Measurements from ENCODE around the gene RNF121.

The RNF121 gene

DNA sequence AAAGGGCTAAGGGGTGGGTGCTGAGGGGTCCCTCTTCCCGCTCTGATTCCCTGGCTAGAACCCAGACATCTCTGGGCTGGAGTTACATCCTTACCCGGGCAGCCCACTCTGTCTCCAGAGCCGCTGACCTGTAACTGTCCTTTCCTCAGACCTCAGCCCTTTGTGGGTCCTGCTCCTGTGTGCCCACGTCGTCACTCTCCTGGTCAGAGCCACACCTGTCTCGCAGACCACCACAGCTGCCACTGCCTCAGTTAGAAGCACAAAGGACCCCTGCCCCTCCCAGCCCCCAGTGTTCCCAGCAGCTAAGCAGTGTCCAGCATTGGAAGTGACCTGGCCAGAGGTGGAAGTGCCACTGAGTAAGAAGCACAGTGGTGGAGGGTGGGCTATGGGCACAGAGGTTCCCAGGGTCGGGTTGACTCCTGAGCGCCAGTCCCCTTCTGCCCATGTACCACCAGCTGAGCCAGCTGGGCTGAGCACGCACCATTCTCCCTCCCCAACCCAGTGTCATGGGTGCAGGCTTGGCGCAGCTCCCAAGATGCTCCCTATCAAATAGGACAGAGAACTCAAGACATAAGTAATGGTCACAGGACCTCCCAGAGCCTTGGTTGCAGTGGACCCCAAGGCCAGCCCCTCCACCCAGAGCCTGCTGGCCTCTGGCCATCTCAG lies 71.5 kb downstream of the RNF121 start:
- in situ Hi-C loops (cut with HindIII; ENCODE audit: low pct_ligation_motif_present, low pct_unique_long_range_greater_than_20kb, low sequenced_read_pairs), result no loop called here
- no peak for DNase-seq

DNA sequence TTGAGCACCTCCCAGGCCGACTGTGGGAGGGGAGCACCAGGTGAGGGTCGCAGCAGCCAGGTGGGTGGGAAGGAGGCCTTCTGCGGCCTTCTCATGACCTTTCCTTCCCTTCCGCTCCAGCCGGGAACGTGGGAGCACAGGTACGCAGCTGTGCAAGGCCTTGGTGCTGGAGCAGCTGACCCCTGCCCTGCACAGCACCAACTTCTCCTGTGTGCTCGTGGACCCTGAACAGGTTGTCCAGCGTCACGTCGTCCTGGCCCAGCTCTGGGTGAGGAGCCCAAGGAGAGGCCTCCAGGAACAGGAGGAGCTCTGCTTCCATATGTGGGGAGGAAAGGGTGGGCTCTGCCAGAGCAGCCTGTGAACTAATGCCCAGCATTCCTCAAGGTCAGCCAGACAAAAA lies 72.4 kb downstream of the RNF121 start:
- in situ Hi-C loops (cut with HindIII; ENCODE audit: low pct_ligation_motif_present, low pct_unique_long_range_greater_than_20kb, low sequenced_read_pairs), result no loop called here
- DNase-seq, result no peak

GRCh38 chr11:72001834-72002591 lies 73.2 kb downstream of the RNF121 start:
- in situ Hi-C loops (cut with HindIII; ENCODE audit: low pct_ligation_motif_present, low pct_unique_long_range_greater_than_20kb, low sequenced_read_pairs), result no loop called here
- DNase-seq, result no peak

DNA sequence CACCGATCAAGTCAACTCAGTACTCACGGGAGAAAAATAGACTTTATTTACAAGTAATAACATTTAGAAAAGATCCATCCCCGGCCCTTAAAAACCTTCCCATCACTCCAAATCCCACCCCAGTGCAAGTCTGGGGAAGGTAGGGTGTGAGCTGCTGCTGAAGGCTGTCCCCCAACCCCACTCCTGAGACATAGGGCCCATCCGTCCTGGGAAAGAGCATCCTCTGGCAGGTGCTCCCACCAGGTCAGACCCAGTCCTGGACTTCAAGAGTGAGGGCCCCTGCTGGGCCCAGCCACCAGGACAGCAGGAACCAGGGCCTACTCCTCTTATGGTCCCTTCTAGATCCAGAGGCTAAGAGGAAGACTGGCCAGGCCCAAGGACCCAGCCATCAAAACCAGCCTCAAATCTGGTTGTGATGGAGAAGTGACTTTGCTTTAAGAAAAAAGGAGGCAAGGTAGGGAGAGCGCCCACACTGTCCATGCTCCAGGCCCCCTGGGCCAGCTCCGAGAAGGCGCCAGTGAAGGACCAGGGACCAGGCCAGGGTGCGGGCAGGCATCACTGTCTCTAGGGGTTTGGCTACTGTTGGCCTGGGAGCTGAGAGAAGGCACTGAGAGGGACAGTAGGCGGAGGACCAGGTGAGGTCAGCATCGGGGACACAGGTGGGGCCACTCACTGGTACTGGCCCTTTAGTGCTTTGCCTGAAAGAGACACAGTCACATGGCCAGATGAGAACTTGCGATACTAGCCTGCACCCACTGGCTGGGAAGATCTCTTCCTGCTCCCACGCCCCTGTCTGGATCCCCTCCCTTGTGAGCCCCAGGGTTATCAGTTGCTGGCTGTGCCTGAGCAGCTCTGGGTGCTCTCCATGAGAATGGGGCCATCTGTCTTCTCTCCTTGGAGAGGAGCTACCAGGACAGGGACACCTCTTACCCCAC lies 74.3 kb downstream of the RNF121 start:
- DNase-seq, result no peak
- in situ Hi-C loops (cut with HindIII; ENCODE audit: low pct_ligation_motif_present, low pct_unique_long_range_greater_than_20kb, low sequenced_read_pairs), result no loop called here

GRCh38 chr11:72003776-72004171 lies 74.9 kb downstream of the RNF121 start:
- in situ Hi-C loops (cut with HindIII; ENCODE audit: low pct_ligation_motif_present, low pct_unique_long_range_greater_than_20kb, low sequenced_read_pairs), result no loop called here
- DNase-seq, result no peak

- in situ Hi-C loops (cut with HindIII; ENCODE audit: low pct_ligation_motif_present, low pct_unique_long_range_greater_than_20kb, low sequenced_read_pairs), result no loop called here
- no peak for DNase-seq
Observed at GRCh38 chr11:72004515-72005346, 75.9 kb downstream of the RNF121 start.

GRCh38 chr11:72005347-72006260 lies 76.8 kb downstream of the RNF121 start:
- DNase-seq, result no peak
- in situ Hi-C loops (cut with HindIII; ENCODE audit: low pct_ligation_motif_present, low pct_unique_long_range_greater_than_20kb, low sequenced_read_pairs), result no loop called here

DNA sequence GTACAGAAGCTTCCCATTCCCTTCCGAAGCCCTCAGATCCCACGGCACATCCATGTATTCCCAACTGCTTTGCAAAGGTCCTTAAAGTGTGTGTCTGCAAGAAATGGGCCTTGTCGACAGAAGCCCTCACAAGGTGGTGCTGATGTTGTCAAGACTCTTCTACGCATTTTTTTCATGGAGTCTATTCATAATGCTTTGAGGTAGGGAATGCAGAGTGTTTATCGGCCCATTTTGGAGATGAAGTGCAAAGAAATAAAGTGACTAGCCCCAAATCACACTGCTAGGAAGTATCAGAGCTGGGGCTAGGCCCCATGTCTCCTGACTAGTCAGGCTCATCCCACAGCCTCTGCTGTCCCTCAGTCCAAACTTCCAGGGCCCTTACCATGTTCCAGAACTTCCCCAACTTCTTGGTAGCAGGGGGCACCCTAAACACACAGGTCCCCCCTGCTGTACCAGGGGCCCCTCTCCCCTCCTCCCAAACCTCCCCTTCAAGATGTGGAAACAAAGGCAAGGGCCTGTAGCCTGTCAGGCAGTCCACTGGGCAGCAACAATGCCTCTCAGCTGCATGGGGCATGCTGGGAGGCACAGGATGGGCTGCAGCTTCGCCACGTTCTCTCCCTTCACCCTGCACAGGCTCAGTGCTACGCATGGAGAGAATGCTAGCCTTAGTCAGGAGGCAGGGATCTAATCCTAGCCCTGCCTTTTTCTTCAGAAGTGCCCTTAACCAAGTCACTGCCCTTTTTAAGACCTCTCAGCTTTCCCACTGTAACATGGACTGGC lies 77.7 kb downstream of the RNF121 start:
- DNase-seq, result no peak
- in situ Hi-C loops (cut with HindIII; ENCODE audit: low pct_ligation_motif_present, low pct_unique_long_range_greater_than_20kb, low sequenced_read_pairs), result no loop called here

- no peak for DNase-seq
- in situ Hi-C loops (cut with HindIII; ENCODE audit: low pct_ligation_motif_present, low pct_unique_long_range_greater_than_20kb, low sequenced_read_pairs), result no loop called here
Observed at GRCh38 chr11:72007089-72007476, 78.2 kb downstream of the RNF121 start.

- no peak for DNase-seq
- in situ Hi-C loops (cut with HindIII; ENCODE audit: low pct_ligation_motif_present, low pct_unique_long_range_greater_than_20kb, low sequenced_read_pairs), result no loop called here
Observed at GRCh38 chr11:72007587-72007986, 78.7 kb downstream of the RNF121 start.

DNA sequence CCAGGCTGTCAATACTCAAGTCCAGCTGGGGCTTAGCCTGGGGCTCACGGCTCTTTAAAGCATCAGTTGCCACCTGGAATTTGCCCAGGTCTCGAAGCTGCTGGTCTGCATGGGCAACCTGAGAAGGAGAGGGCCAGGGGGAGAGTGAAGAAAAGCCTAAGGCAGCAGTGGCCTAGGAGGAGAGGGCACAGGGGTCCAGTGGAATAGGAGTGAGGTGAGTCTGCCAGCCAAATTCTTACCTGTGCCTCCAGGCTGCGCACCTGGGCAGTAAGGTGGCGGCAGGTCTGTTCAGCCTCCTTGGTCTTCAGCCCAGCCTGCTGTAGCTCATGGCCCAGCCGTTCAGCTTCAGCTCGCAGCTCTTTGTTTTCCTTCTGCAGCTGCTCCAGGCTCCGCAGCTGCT lies 79.9 kb downstream of the RNF121 start:
- DNase-seq, result no peak
- in situ Hi-C loops (cut with HindIII; ENCODE audit: low pct_ligation_motif_present, low pct_unique_long_range_greater_than_20kb, low sequenced_read_pairs), result no loop called here

GRCh38 chr11:72009156-72009555 lies 80.3 kb downstream of the RNF121 start:
- in situ Hi-C loops (cut with HindIII; ENCODE audit: low pct_ligation_motif_present, low pct_unique_long_range_greater_than_20kb, low sequenced_read_pairs), result no loop called here
- DNase-seq, result no peak

DNA sequence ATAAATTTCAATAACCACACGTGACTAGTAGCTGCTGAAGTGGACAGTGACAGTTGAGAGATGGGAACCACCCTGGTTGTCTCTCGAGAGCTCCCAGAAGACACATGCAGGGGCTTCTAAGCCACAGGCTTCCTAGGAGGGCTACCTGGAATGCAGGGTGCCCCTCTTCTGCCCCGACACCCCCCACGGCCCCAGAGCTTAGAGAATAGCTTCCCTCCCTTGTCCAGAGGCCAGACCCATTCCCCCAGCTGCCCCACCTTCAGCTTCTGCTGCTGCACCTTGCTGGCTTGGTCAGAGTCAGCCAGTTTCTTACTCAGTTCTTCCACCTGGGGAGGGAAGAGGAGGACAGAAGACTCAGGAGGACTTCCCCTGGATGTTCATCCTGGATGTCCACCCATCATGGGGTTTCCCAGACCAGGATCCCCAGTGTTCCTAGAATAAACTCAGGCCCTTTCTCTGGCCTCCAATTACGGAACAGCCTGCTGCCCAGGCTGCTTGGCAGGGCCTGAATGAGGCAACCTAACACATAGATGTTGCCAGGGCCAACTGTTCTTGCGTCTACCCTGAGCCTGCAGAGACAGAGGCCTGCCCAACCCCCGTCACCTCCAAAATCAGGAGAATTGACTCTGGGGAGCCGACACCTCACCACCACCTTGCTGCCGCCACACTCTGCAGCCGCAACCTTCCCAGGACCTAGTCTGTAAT lies 81.8 kb downstream of the RNF121 start:
- DNase-seq, result no peak
- in situ Hi-C loops (cut with HindIII; ENCODE audit: low pct_ligation_motif_present, low pct_unique_long_range_greater_than_20kb, low sequenced_read_pairs), result no loop called here

DNA sequence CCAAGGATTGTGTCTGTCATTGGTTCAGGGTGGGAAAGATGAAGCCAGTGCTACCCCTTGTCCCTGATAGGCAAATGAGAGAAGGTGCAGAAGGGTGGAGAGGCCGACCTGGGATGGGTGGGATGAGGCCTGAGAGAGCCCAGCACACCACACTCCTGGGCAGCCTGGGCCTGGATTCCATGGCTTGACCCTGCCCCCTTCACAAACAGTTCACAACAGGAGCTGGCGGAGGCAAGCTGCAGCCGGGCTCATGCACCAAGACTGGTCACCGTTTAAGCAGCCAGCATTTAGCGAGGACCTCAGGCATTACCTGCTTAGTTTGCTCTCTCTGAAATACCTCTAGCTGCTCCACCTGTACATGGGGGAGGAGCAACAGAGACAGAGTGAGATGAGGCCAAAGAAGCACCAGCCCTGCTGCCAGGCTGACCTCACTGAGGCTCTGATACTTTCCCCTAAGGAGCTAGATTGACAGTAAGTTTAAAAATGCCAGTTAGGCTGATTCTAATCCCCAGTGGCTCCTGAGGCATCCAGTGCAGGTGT lies 83.3 kb downstream of the RNF121 start:
- no peak for DNase-seq
- in situ Hi-C loops (cut with HindIII; ENCODE audit: low pct_ligation_motif_present, low pct_unique_long_range_greater_than_20kb, low sequenced_read_pairs), result no loop called here

DNA sequence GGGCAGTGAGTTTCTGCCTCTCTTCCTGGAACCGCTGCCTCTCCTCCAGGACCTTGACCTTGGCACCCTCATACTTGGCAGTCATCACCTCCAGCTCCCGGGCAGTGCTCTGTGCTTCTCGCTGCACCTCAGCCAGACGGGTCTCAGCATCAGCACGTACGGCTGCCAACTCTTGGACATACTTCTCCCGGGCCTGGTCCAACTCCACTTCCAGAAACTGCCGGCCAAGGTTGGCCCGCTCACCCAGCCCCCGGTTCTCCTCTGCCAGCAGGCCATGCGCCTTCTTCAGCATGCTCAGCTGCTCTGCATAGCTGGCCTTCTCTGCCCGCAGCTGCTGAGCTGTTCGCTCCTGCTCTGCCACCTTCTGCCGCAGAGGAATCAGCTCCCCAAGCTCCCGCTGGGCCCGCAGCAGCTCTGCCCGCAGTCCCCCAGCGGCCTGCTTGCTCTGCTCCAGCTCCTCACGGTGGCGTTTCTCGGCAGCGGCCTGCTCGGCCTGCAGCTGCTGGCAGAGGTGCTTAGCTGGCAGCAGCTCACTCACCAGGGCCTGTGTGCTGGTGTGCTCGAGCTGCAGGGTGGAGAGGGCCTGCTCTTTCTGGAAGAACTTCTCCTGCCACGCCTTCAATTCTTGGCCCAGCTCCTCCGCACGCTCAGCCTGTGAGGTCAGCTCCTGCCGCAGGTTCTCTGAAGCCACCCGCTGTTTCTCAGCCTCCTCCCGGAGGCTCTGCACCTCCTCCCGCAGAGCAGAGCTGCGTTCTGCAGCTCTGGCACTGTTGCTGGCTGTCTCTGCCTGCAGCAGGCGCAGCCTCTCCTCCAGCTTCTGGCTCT lies 84.3 kb downstream of the RNF121 start:
- no peak for DNase-seq
- in situ Hi-C loops (cut with HindIII; ENCODE audit: low pct_ligation_motif_present, low pct_unique_long_range_greater_than_20kb, low sequenced_read_pairs), result no loop called here
